ENCODE results near the gene PLAC1.

The PLAC1 gene

DNA sequence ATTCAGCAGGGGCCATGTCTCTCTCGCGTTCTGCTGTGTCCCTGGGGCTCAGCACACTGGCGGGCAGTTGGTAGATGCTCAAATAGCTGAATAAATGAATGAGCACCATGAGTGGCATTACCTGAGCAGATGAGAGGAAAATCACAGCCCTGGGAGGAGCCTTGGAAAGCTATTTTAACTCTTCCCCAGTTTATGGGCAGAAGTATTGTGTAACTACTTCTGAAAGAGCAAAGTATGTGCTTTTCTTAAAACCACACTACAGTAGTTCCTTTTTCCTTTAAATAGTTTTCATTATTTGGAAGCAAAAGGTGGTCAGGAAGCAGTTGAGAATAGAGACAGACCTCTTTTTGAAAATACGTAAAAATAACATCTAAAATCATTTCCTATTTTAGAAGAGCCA lies 3.0 kb upstream of the PLAC1 start:
- TF ChIP-seq, protein P1, sequence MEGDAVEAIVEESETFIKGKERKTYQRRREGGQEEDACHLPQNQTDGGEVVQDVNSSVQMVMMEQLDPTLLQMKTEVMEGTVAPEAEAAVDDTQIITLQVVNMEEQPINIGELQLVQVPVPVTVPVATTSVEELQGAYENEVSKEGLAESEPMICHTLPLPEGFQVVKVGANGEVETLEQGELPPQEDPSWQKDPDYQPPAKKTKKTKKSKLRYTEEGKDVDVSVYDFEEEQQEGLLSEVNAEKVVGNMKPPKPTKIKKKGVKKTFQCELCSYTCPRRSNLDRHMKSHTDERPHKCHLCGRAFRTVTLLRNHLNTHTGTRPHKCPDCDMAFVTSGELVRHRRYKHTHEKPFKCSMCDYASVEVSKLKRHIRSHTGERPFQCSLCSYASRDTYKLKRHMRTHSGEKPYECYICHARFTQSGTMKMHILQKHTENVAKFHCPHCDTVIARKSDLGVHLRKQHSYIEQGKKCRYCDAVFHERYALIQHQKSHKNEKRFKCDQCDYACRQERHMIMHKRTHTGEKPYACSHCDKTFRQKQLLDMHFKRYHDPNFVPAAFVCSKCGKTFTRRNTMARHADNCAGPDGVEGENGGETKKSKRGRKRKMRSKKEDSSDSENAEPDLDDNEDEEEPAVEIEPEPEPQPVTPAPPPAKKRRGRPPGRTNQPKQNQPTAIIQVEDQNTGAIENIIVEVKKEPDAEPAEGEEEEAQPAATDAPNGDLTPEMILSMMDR (IDR thresholded peaks at IDR 0.05; ENCODE audit: insufficient read depth, low read length, missing control alignments) = no peak
- no peak overlapping the region for H3K4me3 ChIP-seq (ENCODE audit: low read depth, low read length)
- ChIA-PET CTCF (no interaction called here), POLR2A (no interaction called here)
- DNase-seq (ENCODE audit: low read depth, low spot score) = no peak

DNA sequence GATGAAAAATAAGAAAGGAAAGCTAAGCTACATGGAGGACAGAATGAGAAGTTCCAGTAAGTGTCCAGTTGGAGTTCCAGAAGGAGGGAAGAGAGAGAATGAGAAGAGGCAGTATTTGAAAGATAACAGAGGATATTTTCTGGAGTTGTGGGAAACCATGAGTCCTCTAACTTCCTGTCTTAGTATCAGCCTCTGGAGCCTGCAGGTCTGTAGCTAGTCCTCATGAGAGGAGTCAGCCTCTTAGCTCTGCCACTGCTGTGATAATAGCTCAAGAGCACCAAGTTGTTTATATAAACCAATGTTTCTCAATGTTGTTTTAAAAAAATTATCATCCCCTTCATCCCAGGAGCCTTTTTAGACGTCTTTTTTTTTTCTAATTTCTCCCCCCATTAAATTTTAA lies 2.4 kb upstream of the PLAC1 start:
- TF ChIP-seq, protein P1 (IDR thresholded peaks at IDR 0.05; ENCODE audit: insufficient read depth, low read length, missing control alignments) = no peak
- DNase-seq (ENCODE audit: low read depth, low spot score) = no peak
- ChIA-PET CTCF (interaction anchor here (1.0 kb wide), 1 partner anchor 32 kb away, joined by 4 read pairs; no protein-coding TSS in a partner anchor), POLR2A (no interaction called here)
- H3K4me3 ChIP-seq (ENCODE audit: low read depth, low read length) = no peak overlapping the region

DNA sequence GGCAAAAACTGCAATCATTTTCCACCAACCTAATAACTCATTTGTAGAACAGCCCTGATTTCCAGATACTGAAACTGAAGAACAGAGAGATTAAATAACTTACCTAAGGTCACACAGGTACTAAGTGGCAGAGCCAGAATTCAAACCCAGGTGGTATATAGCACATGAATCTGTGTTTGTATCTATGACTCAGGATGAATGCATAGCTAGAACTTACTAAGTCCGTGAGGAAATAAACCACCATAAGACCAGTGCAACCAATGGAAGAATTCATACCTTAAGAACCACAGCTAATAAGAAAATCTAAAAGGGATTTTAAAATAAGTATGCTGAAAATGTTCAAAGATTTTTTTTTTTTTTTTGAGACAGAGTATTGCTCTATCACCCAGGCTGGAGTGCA lies 1.5 kb upstream of the PLAC1 start:
- POLR2A ChIA-PET = no interaction called here
- CTCF ChIA-PET = interaction anchor here (1.0 kb wide), 1 partner anchor 33 kb away, joined by 4 read pairs; no protein-coding TSS in a partner anchor
- TF ChIP-seq, protein P1 (IDR thresholded peaks at IDR 0.05; ENCODE audit: insufficient read depth, low read length, missing control alignments) = no peak
- H3K4me3 ChIP-seq (ENCODE audit: low read depth, low read length) = no peak overlapping the region
- DNase-seq (ENCODE audit: low read depth, low spot score) = no peak

DNA sequence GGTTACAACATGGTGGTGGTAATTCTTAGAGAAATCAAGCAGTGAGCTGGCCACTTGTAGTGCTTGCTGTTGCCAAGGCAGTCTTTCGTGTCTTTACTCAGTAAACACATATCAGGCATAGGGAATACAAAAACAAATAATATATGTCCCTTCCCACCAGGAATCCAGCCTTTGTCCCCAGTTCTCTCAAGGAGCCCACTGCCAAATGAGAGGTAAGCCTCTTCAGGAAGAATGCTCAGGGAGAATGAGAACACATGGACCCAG lies 421 bp upstream of the PLAC1 start:
- CTCF ChIA-PET = no interaction called here

DNA sequence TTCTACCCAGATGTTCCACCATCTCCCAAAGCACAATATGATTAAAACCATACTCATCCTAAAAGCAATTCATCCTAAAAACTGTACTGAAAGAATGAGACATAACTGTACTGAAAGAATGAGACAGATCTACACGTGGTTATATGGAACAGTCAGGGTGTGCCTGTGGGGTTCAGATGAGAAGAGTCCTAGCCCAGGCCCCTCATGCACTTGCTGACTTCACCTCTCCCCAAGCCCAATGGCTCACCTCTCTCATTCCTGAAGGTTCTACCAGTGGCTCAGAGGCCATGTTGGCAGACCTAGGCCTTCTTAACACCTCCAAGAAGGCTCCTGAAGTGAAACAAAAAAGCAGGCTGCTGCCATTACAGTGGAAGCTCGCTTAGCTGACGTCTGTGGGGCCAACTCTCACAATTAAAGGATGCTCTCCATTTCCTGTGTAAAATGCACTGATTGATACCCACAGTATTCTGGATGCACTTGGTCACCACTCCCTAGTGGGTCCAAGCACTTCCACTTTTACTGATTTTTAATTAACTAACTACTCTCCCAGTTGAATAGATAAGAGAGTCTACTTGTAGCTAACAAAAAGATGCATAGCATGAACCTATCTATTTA lies 3.8 kb downstream of the PLAC1 start:
- ChIA-PET POLR2A (no interaction called here), CTCF (no interaction called here)
- TF ChIP-seq, protein P1 (IDR thresholded peaks at IDR 0.05; ENCODE audit: insufficient read depth, low read length, missing control alignments) = no peak
- H3K4me3 ChIP-seq (ENCODE audit: low read depth, low read length) = no peak overlapping the region
- no peak for DNase-seq (ENCODE audit: low read depth, low spot score)

More for the DNA sequence above, 421 bp upstream of the PLAC1 start:
- H3K4me3 ChIP-seq (ENCODE audit: low read depth, low read length) = no peak overlapping the region
- DNase-seq (ENCODE audit: low read depth, low spot score) = no peak
- POLR2A ChIA-PET = no interaction called here
- TF ChIP-seq, protein P1 (IDR thresholded peaks at IDR 0.05; ENCODE audit: insufficient read depth, low read length, missing control alignments) = no peak

DNA sequence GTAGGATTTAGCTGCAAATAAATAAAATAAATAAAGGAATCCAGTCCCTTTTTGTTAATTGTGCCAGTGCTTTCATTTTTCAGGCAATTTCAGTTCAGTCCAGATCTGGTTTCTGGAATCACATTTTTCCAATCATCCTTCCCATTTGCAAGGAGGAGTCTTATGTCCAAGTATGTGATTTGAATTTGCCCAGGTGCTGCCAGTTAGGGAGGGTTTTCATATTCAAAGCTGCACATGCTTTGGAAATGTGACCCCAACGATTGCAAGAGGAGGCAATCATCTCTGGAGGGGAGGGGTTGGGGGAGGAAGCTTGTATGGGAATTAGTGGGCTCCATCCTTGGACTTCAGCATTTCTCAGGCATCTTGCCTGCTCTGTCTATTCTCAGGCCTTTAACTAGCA lies 4.4 kb downstream of the PLAC1 start:
- ChIA-PET POLR2A (no interaction called here), CTCF (interaction anchor here (1.1 kb wide), 1 partner anchor 12 kb away, joined by 3 read pairs; no protein-coding TSS in a partner anchor)
- H3K4me3 ChIP-seq (ENCODE audit: low read depth, low read length) = no peak overlapping the region
- no peak for DNase-seq (ENCODE audit: low read depth, low spot score)
- TF ChIP-seq, protein P1 (IDR thresholded peaks at IDR 0.05; ENCODE audit: insufficient read depth, low read length, missing control alignments) = no peak

Data from AG04449 (cell line).